A673 (cell line): ENCODE results near the gene KLHL13. TPM values are rescaled to one million over a fixed set of nuclear protein-coding genes. Genes with fewer than 3 reads are reported as not detected.

Experiments
- BruUV-seq: library from RNA; stranded (reverse); fragments of 400-500 nt; replicated peaks from 2 replicates; lab custom pipeline; 2021; lab: Mats Ljungman, UMichigan
- CTCF ChIA-PET: fragments of 300-600 bp; sonication (Branson Sonifier 250); formaldehyde crosslinking; loops from one replicate; lab custom pipeline; 2022; ENCODE audit warnings: antibody characterized with exemption; lab: Charles Lee
- POLR2A ChIA-PET: fragments of 300-600 bp; sonication (Branson Sonifier 250); formaldehyde crosslinking; loops from one replicate; lab custom pipeline; 2022; ENCODE audit warnings: antibody characterized with exemption; ENCODE audit not compliant: low non-redundant PET; lab: Charles Lee
- DNase-seq: peaks from one replicate; pipeline ENCODE4 v3.0.0-alpha.2; 2015; ENCODE audit warnings: low spot score
- H3K27ac ChIP-seq: fragments of 200-600 bp; sonication (generic); 2 replicates; pipeline ENCODE4 v1.5.1; 2016; ENCODE audit warnings: mixed run types, low read depth, mild to moderate bottlenecking, mixed read lengths, antibody characterized with exemption, low read length; ENCODE audit not compliant: poor library complexity, severe bottlenecking
- H3K27me3 ChIP-seq: fragments of 200-600 bp; sonication (generic); replicated peaks from 2 replicates; pipeline ENCODE4 v1.6.1; 2017; ENCODE audit warnings: mixed run types, low read depth, mild to moderate bottlenecking, mixed read lengths, antibody characterized with exemption, low read length; ENCODE audit not compliant: insufficient read depth, poor library complexity
- H3K36me3 ChIP-seq: fragments of 200-600 bp; sonication (generic); 2 replicates; pipeline ENCODE4 v1.6.1; 2016; ENCODE audit warnings: mixed run types, mild to moderate bottlenecking, mixed read lengths, antibody characterized with exemption, low read length; ENCODE audit not compliant: insufficient read depth, poor library complexity, severe bottlenecking
- H3K4me1 ChIP-seq: fragments of 200-600 bp; sonication (generic); 2 replicates; pipeline ENCODE4 v1.6.1; 2017; ENCODE audit warnings: mixed run types, mild to moderate bottlenecking, mixed read lengths, antibody characterized with exemption, low read length; ENCODE audit not compliant: insufficient read depth, poor library complexity, severe bottlenecking
- H3K4me3 ChIP-seq: fragments of 200-600 bp; sonication (generic); 2 replicates; pipeline ENCODE4 v1.5.1; 2016; ENCODE audit warnings: low read depth, mixed run types, mild to moderate bottlenecking, mixed read lengths, low read length; ENCODE audit not compliant: poor library complexity, severe bottlenecking
- H3K9me3 ChIP-seq: fragments of 200-600 bp; sonication (generic); 2 replicates; pipeline ENCODE4 v1.6.1; 2016; ENCODE audit warnings: mixed run types, low read depth, mild to moderate bottlenecking, mixed read lengths, antibody characterized with exemption, low read length; ENCODE audit not compliant: poor library complexity, severe bottlenecking
- CTCF ChIP-seq: fragments of 300-800, 200-600 bp; sonication (generic); conservative IDR thresholded peaks from 2 replicates; pipeline ENCODE4 v1.5.1; 2017; ENCODE audit warnings: low read depth, mild to moderate bottlenecking, antibody characterized with exemption, low read length, moderate library complexity, mixed read lengths
- EZH2 ChIP-seq: fragments of 200-600 bp; sonication (generic); IDR thresholded peaks from 2 replicates; pipeline ENCODE4 v1.6.1; 2017; ENCODE audit warnings: borderline replicate concordance, low read depth, mild to moderate bottlenecking, mixed read lengths, antibody characterized with exemption, low read length; ENCODE audit not compliant: poor library complexity, severe bottlenecking
- intact Hi-C: fragments of 100-400 bp; cut with micrococcal nuclease; formaldehyde crosslinking; loops from one replicate; pipeline ENCODE4 v1.10.0; 2022; ENCODE audit not compliant: unreplicated experiment
- total RNA-seq: library from RNA; stranded (reverse); gene quantifications from 2 replicates; pipeline ENCODE4 v1.2.3, GENCODE V29; 2021

Gene KLHL13
- total RNA-seq, 1 experiment from 2014 or later = 46.3 TPM

- intact Hi-C loops = no loop called here
- no peak for DNase-seq
- TF ChIP-seq CTCF (no peak), EZH2 (no peak)
- Histone ChIP-seq H3K36me3 (no peaks in the 10 kb centered on the region), H3K4me1 (no peaks in the 10 kb centered on the region), H3K9me3 (no peaks in the 10 kb centered on the region), H3K27me3 (no peaks in the 10 kb centered on the region), H3K27ac (no peak overlapping the region), H3K4me3 (no peak overlapping the region)
- CTCF ChIA-PET = no interaction called here
- POLR2A ChIA-PET = no interaction called here
- BruUV-seq = no TSS peak
Measured at GRCh38 chrX:118108304-118108703, 8.3 kb downstream of the KLHL13 start.

DNA sequence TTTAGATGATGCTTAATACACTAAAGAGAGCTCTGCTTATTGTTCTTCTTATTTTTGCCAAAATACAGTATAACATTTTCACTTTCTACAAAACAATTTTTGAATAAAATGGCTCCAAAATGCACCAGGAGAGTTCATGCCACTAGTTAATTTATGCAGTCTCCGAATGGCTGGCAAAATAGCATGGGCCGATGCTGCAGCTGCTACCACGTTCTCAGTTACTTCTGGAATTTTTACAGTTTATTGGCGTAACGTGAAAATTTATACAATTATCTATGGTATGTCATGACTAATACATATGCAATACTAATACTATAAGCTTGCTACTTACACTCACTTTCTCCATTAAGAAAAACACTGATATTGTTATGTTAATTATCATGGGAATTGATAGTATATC is 16.5 kb downstream of the KLHL13 start:
- BruUV-seq = no TSS peak
- DNase-seq = peak; percentile 59
- no peaks in the 10 kb centered on the region for H3K27me3 ChIP-seq
- TF ChIP-seq CTCF (no peak), EZH2 (no peak)
- no peak overlapping the region for H3K4me3 ChIP-seq
- no peaks in the 10 kb centered on the region for H3K36me3 ChIP-seq
- no peaks in the 10 kb centered on the region for H3K4me1 ChIP-seq
- H3K9me3 ChIP-seq = no peaks in the 10 kb centered on the region
- ChIA-PET CTCF (no interaction called here), POLR2A (no interaction called here)
- intact Hi-C loops = no loop called here
- H3K27ac ChIP-seq = peak overlapping the region; percentile 40

DNA sequence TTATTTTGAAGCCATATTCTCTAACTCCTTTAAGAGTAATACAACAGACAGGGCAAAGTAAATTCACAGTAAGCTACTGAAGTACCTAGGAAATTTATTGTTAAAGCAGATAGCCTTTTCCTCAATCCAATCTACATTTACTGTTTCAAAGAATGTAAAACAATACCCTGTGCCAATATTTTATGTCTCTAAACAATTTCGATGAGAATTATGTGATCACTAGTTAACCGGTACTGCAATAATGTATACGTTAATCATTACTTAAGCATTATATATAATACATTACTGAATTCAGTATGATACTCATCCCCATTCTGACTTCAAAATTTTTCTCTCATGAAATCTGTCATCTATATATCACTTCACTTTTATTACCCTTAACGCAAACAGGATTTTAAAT is 28.5 kb downstream of the KLHL13 start:
- BruUV-seq = no TSS peak
- POLR2A ChIA-PET = no interaction called here

More for the DNA sequence above, 28.5 kb downstream of the KLHL13 start:
- DNase-seq = no peak
- peaks cover 4% of the 10 kb centered on the region for H3K9me3 ChIP-seq
- H3K27ac ChIP-seq = no peak overlapping the region
- H3K4me1 ChIP-seq = no peaks in the 10 kb centered on the region
- no peaks in the 10 kb centered on the region for H3K27me3 ChIP-seq
- no peaks in the 10 kb centered on the region for H3K36me3 ChIP-seq
- intact Hi-C loops = no loop called here
- CTCF ChIA-PET = no interaction called here
- TF ChIP-seq EZH2 (no peak), CTCF (no peak)
- no peak overlapping the region for H3K4me3 ChIP-seq
